Prostate gland (tissue), 2 donors: ENCODE results near the gene PPID. TPM values are rescaled to one million over a fixed set of nuclear protein-coding genes. Genes with fewer than 3 reads are reported as not detected.
"Not testable (repeated sequence)": the region's sequence is repeated elsewhere in the genome, so short reads cannot be mapped to it uniquely, and the experiment has no call there.

Experiments used
- DNase-seq: peaks from one replicate; pipeline ENCODE4 v3.0.0-alpha.2; 2019; ENCODE audit warnings: low spot score
- H3K27ac ChIP-seq, 2 donors: fragments of 200-600 bp; sonication (generic); 2 replicates each; pipeline ENCODE4 v1.5.1; 2017 to 2019
- H3K27me3 ChIP-seq: fragments of 200-600 bp; sonication (generic); replicated peaks from 2 replicates; pipeline ENCODE4 v1.5.1; 2019; ENCODE audit not compliant: insufficient read depth
- H3K36me3 ChIP-seq, 2 donors: fragments of 200-600 bp; sonication (generic); 1 replicate in 1 of 2; 2 replicates in 1 of 2; pipeline versions ENCODE4 v1.5.1 to v1.8.1; 2017 to 2019
- H3K4me1 ChIP-seq: fragments of 200-600 bp; sonication (generic); replicated peaks from 2 replicates; pipeline ENCODE4 v1.5.1; 2019
- H3K4me3 ChIP-seq, 2 donors: fragments of 200-600 bp; sonication (generic); 2 replicates each; pipeline ENCODE4 v1.5.1; 2017 to 2019
- H3K9me3 ChIP-seq: fragments of 200-600 bp; sonication (generic); 2 replicates; pipeline ENCODE4 v1.5.1; 2017
- CTCF ChIP-seq, 4 experiments: fragments of 200-600 bp in 2 of 4; fragments of 450-650 bp in 2 of 4; sonication (generic) in 2 of 4; IDR thresholded peaks; 1 replicate in 3 of 4; 2 replicates in 1 of 4; pipeline ENCODE4 v1.5.1; 2016 to 2019; ENCODE audit warnings: antibody characterized with exemption in 4 of 4, mild to moderate bottlenecking in 2 of 4, moderate library complexity in 2 of 4
- POLR2A ChIP-seq: fragments of 450-650 bp; IDR thresholded peaks from one replicate; pipeline ENCODE4 v1.6.1; 2016; ENCODE audit warnings: antibody characterized with exemption, mild to moderate bottlenecking
- POLR2AphosphoS5 ChIP-seq: sonication (generic); formaldehyde crosslinking; IDR thresholded peaks from one replicate; pipeline ENCODE4 v1.6.1; 2017; ENCODE audit warnings: antibody characterized with exemption
- WGBS: methylation state at CpG from one replicate; pipeline ENCODE4 v1.1.5; 2018; 5-methylcytosine and 5-hydroxymethylcytosine counted together
- intact Hi-C: fragments of 100-400 bp; cut with DNase I; formaldehyde crosslinking; loops from one replicate; pipeline ENCODE4 v1.14.2; 2022
- total RNA-seq, 2 donors: library from RNA; depleted of rRNA; stranded (reverse); fragments of >200 nt; gene quantifications; one replicate each; pipeline ENCODE4 v1.1.0, GENCODE V29; 2016

Gene PPID
- total RNA-seq, 2 donors from 2014 or later = 20.9 to 23.9 TPM

- Histone ChIP-seq H3K4me1 (no peaks in the 10 kb centered on the region), H3K36me3 (no peaks in the 10 kb centered on the region), H3K4me3 (no peak overlapping the region), H3K27me3 (no peaks in the 10 kb centered on the region), H3K27ac (no peak overlapping the region), H3K9me3 (no peaks in the 10 kb centered on the region)
- DNase-seq = no peak
- WGBS = 98% methylated on average over 5 of the region's 5 CpGs
- no peak for TF ChIP-seq POLR2AphosphoS5
- no peak for TF ChIP-seq POLR2A
- no peak for TF ChIP-seq CTCF (IDR thresholded peaks at IDR 0.05)
- intact Hi-C loops = no loop called here
These were observed 31.4 kb upstream of the PPID start for GRCh38 chr4:158754385-158755180.

- Histone ChIP-seq H3K9me3 (no peaks in the 10 kb centered on the region), H3K4me3 (no peak overlapping the region), H3K36me3 (no peaks in the 10 kb centered on the region), H3K27me3 (no peaks in the 10 kb centered on the region), H3K4me1 (no peaks in the 10 kb centered on the region), H3K27ac (no peak overlapping the region)
- WGBS = 70% methylated on average over 3 of the region's 3 CpGs
- TF ChIP-seq POLR2A (no peak), POLR2AphosphoS5 (no peak), CTCF (IDR thresholded peaks at IDR 0.05) (no peak)
- no peak for DNase-seq
- intact Hi-C loops = no loop called here
These were observed 27.2 kb upstream of the PPID start for GRCh38 chr4:158750379-158750778.

GRCh38 chr4:158746537-158746936 lies 23.3 kb upstream of the PPID start:
- H3K36me3 ChIP-seq, H3K27me3 ChIP-seq, intact Hi-C loops, H3K4me3 ChIP-seq, H3K27ac ChIP-seq, H3K4me1 ChIP-seq, DNase-seq, H3K9me3 ChIP-seq: not testable (repeated sequence)
- WGBS = 95% methylated on average over 5 of the region's 31 CpGs

- Histone ChIP-seq H3K4me1 (no peaks in the 10 kb centered on the region), H3K9me3 (no peaks in the 10 kb centered on the region), H3K4me3 (no peak overlapping the region), H3K36me3 (no peaks in the 10 kb centered on the region), H3K27me3 (no peaks in the 10 kb centered on the region), H3K27ac (no peak overlapping the region)
- WGBS = 76% methylated on average over 3 of the region's 3 CpGs
- TF ChIP-seq POLR2A = no peak
- TF ChIP-seq POLR2AphosphoS5 = no peak
- TF ChIP-seq CTCF (IDR thresholded peaks at IDR 0.05) = no peak
- DNase-seq = no peak
- intact Hi-C loops = no loop called here
These were observed 18.3 kb upstream of the PPID start for GRCh38 chr4:158741326-158742021.

- intact Hi-C loops = no loop called here
- 90% methylated on average over 2 of the region's 2 CpGs for WGBS
- Histone ChIP-seq H3K4me1 (no peaks in the 10 kb centered on the region), H3K9me3 (no peaks in the 10 kb centered on the region), H3K36me3 (no peaks in the 10 kb centered on the region), H3K27me3 (no peaks in the 10 kb centered on the region), H3K4me3 (no peak overlapping the region), H3K27ac (no peak overlapping the region)
- TF ChIP-seq POLR2A = no peak
- TF ChIP-seq CTCF (IDR thresholded peaks at IDR 0.05) = no peak
- TF ChIP-seq POLR2AphosphoS5 = no peak
- no peak for DNase-seq
These were observed 16.4 kb upstream of the PPID start for GRCh38 chr4:158739600-158739999.
